Measurements from ENCODE around the gene RRP15.

GRCh38 chr1:218347336-218347722 is 62.2 kb downstream of the RRP15 start:
- TF ChIP-seq CTCF (IDR thresholded peaks at IDR 0.05) (no peak), POLR2A (IDR thresholded peaks at IDR 0.05) (no peak), POLR2AphosphoS5 (IDR thresholded peaks at IDR 0.05) (no peak)

All from prostate gland (tissue), 2 donors.